Left ventricle myocardium inferior (tissue), 1 donor: ENCODE measurements around the gene OR52E5. TPM values are rescaled to one million over a fixed set of nuclear protein-coding genes. Genes with fewer than 3 reads are reported as not detected.

Experiments
- DNase-seq: peaks from one replicate; pipeline ENCODE4 v3.0.0-alpha.2; 2020
- H3K27ac ChIP-seq: fragments of 200-600 bp; replicated peaks from 2 replicates; pipeline ENCODE4 v1.8.0; 2021
- H3K27me3 ChIP-seq: fragments of 200-600 bp; 2 replicates; pipeline ENCODE4 v1.8.0; 2021; ENCODE audit warnings: low read depth
- H3K36me3 ChIP-seq: fragments of 200-600 bp; 2 replicates; pipeline ENCODE4 v1.8.0; 2021
- H3K4me1 ChIP-seq: fragments of 200-600 bp; 2 replicates; pipeline ENCODE4 v1.8.0; 2021
- H3K4me3 ChIP-seq: fragments of 200-600 bp; 2 replicates; pipeline ENCODE4 v1.8.0; 2021; ENCODE audit warnings: mild to moderate bottlenecking, moderate library complexity
- H3K9me3 ChIP-seq: fragments of 200-600 bp; replicated peaks from 2 replicates; pipeline ENCODE4 v1.8.0; 2021
- CTCF ChIP-seq: fragments of 200-600 bp; IDR thresholded peaks from 2 replicates; pipeline ENCODE4 v1.8.0; 2021; ENCODE audit warnings: antibody characterized with exemption, mild to moderate bottlenecking, borderline replicate concordance
- intact Hi-C: fragments of 100-400 bp; cut with micrococcal nuclease; formaldehyde crosslinking; loops from one replicate; pipeline ENCODE4 v1.11.0; 2022
- total RNA-seq: library from RNA; stranded (reverse); fragmentation: NEBNext Ultra II Directional; extraction: Animal tissue kit (Norgen Biotek cat#: 25700); gene quantifications from one replicate; pipeline ENCODE4 v1.2.1, GENCODE V29; 2021
- donor health status: DM: no; HTN: yes; CAD: no; lungs with severe emphysema.

OR52E5 gene
- total RNA-seq, 1 donor from 2014 or later: not detected

GRCh38 chr11:5940748-5941147 is 47.7 kb downstream of the OR52E5 start:
- Histone ChIP-seq H3K4me3 (no peak overlapping the region), H3K9me3 (peaks cover 6% of the 10 kb centered on the region), H3K27ac (no peak overlapping the region), H3K4me1 (no peaks in the 10 kb centered on the region), H3K27me3 (peaks cover 4% of the 10 kb centered on the region), H3K36me3 (no peaks in the 10 kb centered on the region)
- TF ChIP-seq CTCF: no peak
- DNase-seq: no peak
- intact Hi-C loops: no loop called here

GRCh38 chr11:5941951-5942350 is 48.9 kb downstream of the OR52E5 start, which contains the start of gene OR56A3:
Gene OR56A3, plus strand, starts transcription at chr11:5942251. Its CDS starts 5,096 bp downstream, at chr11:5947347.
- DNase-seq: no peak

More at GRCh38 chr11:5941951-5942350, 48.9 kb downstream of the OR52E5 start, which contains the start of gene OR56A3:
- Histone ChIP-seq H3K4me1 (no peaks in the 10 kb centered on the region), H3K27ac (no peak within 1 kb of the TSS), H3K9me3 (peaks cover 6% of the 10 kb centered on the region), H3K4me3 (no peak within 1 kb of the TSS), H3K36me3 (no peaks in the 10 kb centered on the region), H3K27me3 (peaks cover 4% of the 10 kb centered on the region)
- intact Hi-C loops: no loop called here
- no peak for TF ChIP-seq CTCF

Other genes starting within 250 kb of the OR52E5 start
- gene TRIM5, start 208.1 kb upstream of the OR52E5 start, total RNA-seq: 8.4 TPM
- 16.6 TPM for gene TRIM22, start 203.4 kb upstream of the OR52E5 start, total RNA-seq
- gene OR56B1, start 156.8 kb upstream of the OR52E5 start, total RNA-seq: not detected
- not detected for gene OR52N4, start 139.0 kb upstream of the OR52E5 start, total RNA-seq
- not detected for gene OR52N5, start 109.9 kb upstream of the OR52E5 start, total RNA-seq
- gene OR52N1, start 101.9 kb upstream of the OR52E5 start, total RNA-seq: not detected
- not detected for gene OR52N2, start 84.3 kb upstream of the OR52E5 start, total RNA-seq
- gene OR52E6, start 51.3 kb upstream of the OR52E5 start, total RNA-seq: not detected
- gene OR52E8, start 35.5 kb upstream of the OR52E5 start, total RNA-seq: not detected
- not detected for gene OR52E4, start 12.6 kb upstream of the OR52E5 start, total RNA-seq
- gene OR56A3, start 49.0 kb downstream of the OR52E5 start, total RNA-seq: not detected
- not detected for gene OR56A5, start 75.3 kb downstream of the OR52E5 start, total RNA-seq
- not detected for gene OR52L1, start 93.8 kb downstream of the OR52E5 start, total RNA-seq
- gene OR56A4, start 113.7 kb downstream of the OR52E5 start, total RNA-seq: not detected
- gene OR56A1, start 137.6 kb downstream of the OR52E5 start, total RNA-seq: not detected
- gene OR56B4, start 214.5 kb downstream of the OR52E5 start, total RNA-seq: not detected